Activated CD8-positive, alpha-beta memory T cell treated with anti-CD3 and anti-CD28 coated beads for 48 hours (primary cell): ENCODE data around the gene CAMK2A.

ENCODE experiments used
- DNase-seq, 3 experiments: peaks; one replicate each; pipeline ENCODE4 v3.0.0-alpha.2; 2020; ENCODE audit warnings: low read depth in 2 of 3, low spot score in 2 of 3

CAMK2A gene

GRCh38 chr5:150215979-150216944 lies 73.3 kb downstream of the CAMK2A start:
- no peak for DNase-seq

- DNase-seq, result no peak
Measured at GRCh38 chr5:150214289-150214688, 75.3 kb downstream of the CAMK2A start.

GRCh38 chr5:150213530-150213929 lies 76.0 kb downstream of the CAMK2A start:
- no peak for DNase-seq

- no peak for DNase-seq
Measured at GRCh38 chr5:150211156-150212030, 78.2 kb downstream of the CAMK2A start.

GRCh38 chr5:150210644-150211043 lies 78.9 kb downstream of the CAMK2A start:
- DNase-seq, result no peak

GRCh38 chr5:150209099-150209635 lies 80.4 kb downstream of the CAMK2A start:
- no peak for DNase-seq

- DNase-seq, result no peak
Measured at GRCh38 chr5:150208187-150209098, 81.1 kb downstream of the CAMK2A start.

GRCh38 chr5:150206779-150207115 lies 82.8 kb downstream of the CAMK2A start:
- no peak for DNase-seq

- no peak for DNase-seq
Measured at GRCh38 chr5:150206098-150206778, 83.3 kb downstream of the CAMK2A start.

- DNase-seq, result no peak
Measured at GRCh38 chr5:150204590-150204960, 85.0 kb downstream of the CAMK2A start.

- DNase-seq, result no peak
Measured at GRCh38 chr5:150203832-150204589, 85.6 kb downstream of the CAMK2A start.

GRCh38 chr5:150202501-150202900 lies 87.1 kb downstream of the CAMK2A start:
- no peak for DNase-seq

GRCh38 chr5:150197476-150197875 lies 92.1 kb downstream of the CAMK2A start:
- DNase-seq, result no peak

- no peak for DNase-seq
Measured at GRCh38 chr5:150196986-150197385, 92.6 kb downstream of the CAMK2A start.

- no peak for DNase-seq
Measured at GRCh38 chr5:150196514-150196913, 93.1 kb downstream of the CAMK2A start.

- DNase-seq, result no peak
Measured at GRCh38 chr5:150195736-150196485, 93.7 kb downstream of the CAMK2A start.

- DNase-seq, result no peak
Measured at GRCh38 chr5:150192462-150192861, 97.1 kb downstream of the CAMK2A start.

- no peak for DNase-seq
Measured at GRCh38 chr5:150190987-150191386, 98.6 kb downstream of the CAMK2A start.

GRCh38 chr5:150190503-150190979 lies 99.0 kb downstream of the CAMK2A start:
- DNase-seq, result no peak
